PC-3 (cell line): Measurements from ENCODE around the gene UBR2.

Experiments used
- CTCF ChIP-seq: fragments of 300-600 bp; sonication (generic); conservative IDR thresholded peaks from 2 replicates; pipeline ENCODE4 v1.5.1; 2017; ENCODE audit warnings: antibody characterized with exemption, low read depth, mild to moderate bottlenecking, low read length
- EZH2 ChIP-seq: fragments of 300-600 bp; sonication (generic); IDR thresholded peaks from one replicate; pipeline ENCODE4 v1.6.1; 2017; ENCODE audit warnings: antibody characterized with exemption, mild to moderate bottlenecking, low read length; ENCODE audit not compliant: unreplicated experiment

- no peak for TF ChIP-seq CTCF
- TF ChIP-seq EZH2, result no peak
Measured at GRCh38 chr6:42610416-42610815, 46.6 kb downstream of the UBR2 start.
